K562 (cell line): ENCODE measurements around the gene DNAH8. TPM values are rescaled to one million over a fixed set of nuclear protein-coding genes. Genes with fewer than 3 reads are reported as not detected.

ENCODE experiments used
- CHCHD3 ChIP-seq: fragments of 250-450 bp; sonication (Bioruptor Pico); IDR thresholded peaks from 2 replicates; pipeline ENCODE4 v2.1.2; 2022; ENCODE audit warnings: mild to moderate bottlenecking
- FOXA1 ChIP-seq: fragments of 450-650 bp; IDR thresholded peaks from 2 replicates; pipeline ENCODE4 v1.6.1; 2016; ENCODE audit warnings: mild to moderate bottlenecking, borderline replicate concordance
- HDAC6 ChIP-seq: IDR thresholded peaks from 2 replicates; pipeline ENCODE4 v1.6.1; 2012; ENCODE audit warnings: low read depth, mild to moderate bottlenecking, control low read depth, inconsistent platforms, low read length, moderate library complexity
- MLX ChIP-seq, 2 experiments: fragments of 450-650 bp in 1 of 2; sonication (generic) in 1 of 2; formaldehyde crosslinking; conservative IDR thresholded peaks; 2 replicates each; pipeline versions ENCODE4 v1.4.0 to v1.8.1; 2020 to 2022; ENCODE audit warnings: mild to moderate bottlenecking in 1 of 2, missing genetic modification reagents in 1 of 2
- POLR2AphosphoS2 ChIP-seq: IDR thresholded peaks from 2 replicates; pipeline ENCODE4 v1.6.1; 2012; ENCODE audit warnings: low read length, improper control_type of control experiment
- PTRF ChIP-seq: fragments of 450-650 bp; IDR thresholded peaks from 2 replicates; pipeline ENCODE4 v1.6.1; 2016; ENCODE audit warnings: mild to moderate bottlenecking, missing genetic modification characterization, missing compliant biosample characterization
- U2AF1 ChIP-seq: fragments of 200-400 bp; formaldehyde crosslinking; optimal IDR thresholded peaks from 2 replicates; pipeline ENCODE3; 2017; ENCODE audit warnings: mild to moderate bottlenecking, low read depth, low read length, moderate library complexity
- ZNF347 ChIP-seq: fragments of 450-650 bp; formaldehyde crosslinking; IDR thresholded peaks from 2 replicates; pipeline ENCODE4 v1.4.0; 2020; ENCODE audit warnings: low read depth, mild to moderate bottlenecking, moderate library complexity
- polyA plus RNA-seq, 8 experiments: library from polyadenylated mRNA; depleted of rRNA in 4 of 8; stranded (reverse) in 5 of 8; unstranded in 3 of 8; fragments of >200 nt; fragmentation: Nextera tagmentation in 2 of 8; fragmentation: Illumina TruSeq in 1 of 8; extraction: Ambion mirVana in 2 of 8; extraction: Trizol in 1 of 8; gene quantifications; 2 replicates each; pipeline versions ENCODE4 v1.2.1 to v1.2.3, GENCODE V29; 2011 to 2014; ENCODE audit warnings: inconsistent platforms in 1 of 8, missing spikeins in 1 of 8
- total RNA-seq, 7 experiments: library from RNA; depleted of rRNA in 6 of 7; stranded (reverse); fragments of >200 nt in 6 of 7; fragmentation: Illumina TruSeq in 2 of 7; extraction: Trizol in 2 of 7; gene quantifications; 2 replicates each; pipeline versions ENCODE4 v1.2.1 to v1.2.3, GENCODE V29; 2011 to 2021; ENCODE audit warnings: low replicate concordance in 1 of 7
- TF ChIP-seq, protein P1 (sequence below): fragments of 450-650 bp; IDR thresholded peaks from 2 replicates; pipeline ENCODE4 v1.6.1; 2016; ENCODE audit warnings: borderline replicate concordance
- TF ChIP-seq, protein P2 (sequence below): sonication (generic); formaldehyde crosslinking; IDR thresholded peaks from 2 replicates; pipeline ENCODE4 v1.8.0; 2022; ENCODE audit warnings: mild to moderate bottlenecking, missing genetic modification reagents

Gene DNAH8
- total and polyA plus RNA-seq, 9 of the 15 experiments (the other 6 are each of a cell fraction or from before 2014, with no cell fraction given), result 1.2 to 4.2 (median 2.9) TPM

DNA sequence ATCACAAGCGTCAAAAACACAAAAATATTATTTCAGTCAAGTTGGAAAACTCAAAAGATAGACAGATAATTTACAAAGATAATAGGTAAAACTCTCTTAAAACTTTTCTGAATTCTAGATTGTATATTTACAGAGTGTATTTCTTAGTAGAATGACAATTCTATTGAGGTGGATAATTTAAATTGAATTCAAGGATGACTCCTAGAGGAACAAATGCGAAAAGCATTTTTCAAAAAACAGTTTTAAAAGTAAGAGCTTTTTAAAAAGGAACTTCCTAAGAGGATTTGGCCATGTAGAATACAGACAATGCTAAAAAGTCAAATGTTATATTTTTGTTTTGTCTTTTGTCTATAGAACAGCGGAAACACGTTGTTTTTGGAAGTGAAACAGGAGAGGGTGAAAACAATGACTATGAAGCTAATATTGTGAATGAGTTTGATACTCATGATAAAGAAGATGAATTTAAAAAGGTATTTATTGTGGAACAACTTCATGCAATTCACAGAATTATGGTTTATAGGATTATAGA, 90.1 kb downstream of the DNAH8 start (continued):
- TF ChIP-seq ZNF347, result no peak
- TF ChIP-seq POLR2AphosphoS2, result no peak
- no peak for TF ChIP-seq HDAC6
- TF ChIP-seq FOXA1, result no peak
- TF ChIP-seq, protein P1, sequence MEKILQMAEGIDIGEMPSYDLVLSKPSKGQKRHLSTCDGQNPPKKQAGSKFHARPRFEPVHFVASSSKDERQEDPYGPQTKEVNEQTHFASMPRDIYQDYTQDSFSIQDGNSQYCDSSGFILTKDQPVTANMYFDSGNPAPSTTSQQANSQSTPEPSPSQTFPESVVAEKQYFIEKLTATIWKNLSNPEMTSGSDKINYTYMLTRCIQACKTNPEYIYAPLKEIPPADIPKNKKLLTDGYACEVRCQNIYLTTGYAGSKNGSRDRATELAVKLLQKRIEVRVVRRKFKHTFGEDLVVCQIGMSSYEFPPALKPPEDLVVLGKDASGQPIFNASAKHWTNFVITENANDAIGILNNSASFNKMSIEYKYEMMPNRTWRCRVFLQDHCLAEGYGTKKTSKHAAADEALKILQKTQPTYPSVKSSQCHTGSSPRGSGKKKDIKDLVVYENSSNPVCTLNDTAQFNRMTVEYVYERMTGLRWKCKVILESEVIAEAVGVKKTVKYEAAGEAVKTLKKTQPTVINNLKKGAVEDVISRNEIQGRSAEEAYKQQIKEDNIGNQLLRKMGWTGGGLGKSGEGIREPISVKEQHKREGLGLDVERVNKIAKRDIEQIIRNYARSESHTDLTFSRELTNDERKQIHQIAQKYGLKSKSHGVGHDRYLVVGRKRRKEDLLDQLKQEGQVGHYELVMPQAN, result no peak
- TF ChIP-seq U2AF1, result no peak
- TF ChIP-seq, protein P2, sequence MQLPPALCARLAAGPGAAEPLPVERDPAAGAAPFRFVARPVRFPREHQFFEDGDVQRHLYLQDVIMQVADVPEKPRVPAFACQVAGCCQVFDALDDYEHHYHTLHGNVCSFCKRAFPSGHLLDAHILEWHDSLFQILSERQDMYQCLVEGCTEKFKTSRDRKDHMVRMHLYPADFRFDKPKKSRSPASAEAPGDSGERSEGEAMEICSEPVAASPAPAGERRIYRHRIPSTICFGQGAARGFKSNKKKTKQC, result no peak
- TF ChIP-seq CHCHD3, result no peak
- TF ChIP-seq PTRF (tag), result no peak
- TF ChIP-seq MLX (CRISPR knock-in tag; conservative IDR thresholded peaks at IDR 0.05), result no peak
